C1 segment of cervical spinal cord (tissue), 14 donors: ENCODE results near the gene SH2D3C.

Experiments
- DNase-seq, 14 donors: peaks; one replicate each; lab custom pipeline; 2025; lab: John Stamatoyannopoulos, UW

The SH2D3C gene

DNA sequence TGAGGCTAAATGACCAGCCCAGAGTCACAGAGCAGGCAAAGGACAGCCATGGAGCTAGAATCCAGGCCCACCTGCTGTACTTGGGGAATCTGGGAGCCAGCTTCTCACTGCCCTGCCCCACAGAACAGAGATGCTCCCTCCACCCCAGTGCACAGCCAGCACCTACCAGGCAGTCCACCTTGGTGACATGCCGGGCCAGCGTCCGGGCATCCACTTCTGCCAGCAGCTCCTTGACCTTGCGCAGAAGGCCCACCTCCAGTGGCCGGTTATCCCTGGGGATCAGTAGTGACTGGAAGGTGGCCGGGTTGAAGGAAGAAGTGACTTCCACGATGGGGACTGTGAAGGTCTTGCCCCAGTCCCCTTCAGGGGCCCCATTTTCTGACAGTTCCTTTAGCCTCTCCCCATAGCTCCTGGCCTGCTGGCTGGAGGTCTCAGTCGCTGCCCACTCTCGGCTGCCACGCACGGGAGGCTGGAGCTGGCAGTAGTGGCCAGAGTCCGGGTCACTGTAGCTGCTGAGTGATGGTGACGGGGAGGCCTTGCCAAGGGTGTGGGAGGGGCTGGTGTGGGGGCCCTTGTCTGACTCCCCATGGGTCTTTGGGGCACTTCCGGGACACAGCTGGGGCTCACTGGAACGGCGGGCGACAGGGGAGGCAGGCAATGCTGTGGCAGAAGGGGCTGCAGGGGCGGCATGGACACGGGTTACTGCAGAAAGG lies 33.9 kb downstream of the SH2D3C start:
- DNase-seq: no peak

DNA sequence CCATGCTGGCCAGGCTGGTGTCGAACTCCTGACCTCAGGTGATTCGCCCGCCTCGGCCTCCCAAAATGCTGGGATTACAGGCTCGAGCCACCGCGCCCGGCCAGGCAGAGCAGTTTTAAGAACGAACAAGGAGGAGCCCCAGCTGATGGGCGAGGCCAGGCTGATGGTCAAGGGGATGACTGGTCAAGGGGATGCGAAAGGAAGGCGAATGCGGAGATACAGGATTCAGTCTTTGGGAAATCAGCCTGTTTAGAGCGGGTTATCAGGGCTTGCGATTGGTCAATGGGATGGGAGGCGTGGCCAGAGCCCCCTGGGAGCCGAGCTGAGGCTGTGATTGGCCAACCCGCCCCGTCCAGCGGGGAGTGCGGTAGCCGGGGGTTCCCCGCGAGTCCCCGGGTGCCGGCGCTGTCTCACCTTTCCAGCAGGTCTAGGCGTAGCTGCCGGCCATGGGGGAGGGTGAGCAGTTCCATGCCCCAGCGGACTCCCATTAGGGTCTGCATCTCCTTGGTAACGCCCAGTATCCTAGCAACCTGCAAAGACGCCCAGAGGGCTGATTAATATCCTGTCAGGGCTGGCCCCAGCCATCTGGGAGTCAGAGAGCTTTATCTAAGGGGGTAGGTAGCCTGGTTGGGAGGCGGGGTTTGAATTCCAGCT lies 35.9 kb downstream of the SH2D3C start:
- DNase-seq: peak in 3 of 14 donors; percentile 3 to 86 (median 12)

DNA sequence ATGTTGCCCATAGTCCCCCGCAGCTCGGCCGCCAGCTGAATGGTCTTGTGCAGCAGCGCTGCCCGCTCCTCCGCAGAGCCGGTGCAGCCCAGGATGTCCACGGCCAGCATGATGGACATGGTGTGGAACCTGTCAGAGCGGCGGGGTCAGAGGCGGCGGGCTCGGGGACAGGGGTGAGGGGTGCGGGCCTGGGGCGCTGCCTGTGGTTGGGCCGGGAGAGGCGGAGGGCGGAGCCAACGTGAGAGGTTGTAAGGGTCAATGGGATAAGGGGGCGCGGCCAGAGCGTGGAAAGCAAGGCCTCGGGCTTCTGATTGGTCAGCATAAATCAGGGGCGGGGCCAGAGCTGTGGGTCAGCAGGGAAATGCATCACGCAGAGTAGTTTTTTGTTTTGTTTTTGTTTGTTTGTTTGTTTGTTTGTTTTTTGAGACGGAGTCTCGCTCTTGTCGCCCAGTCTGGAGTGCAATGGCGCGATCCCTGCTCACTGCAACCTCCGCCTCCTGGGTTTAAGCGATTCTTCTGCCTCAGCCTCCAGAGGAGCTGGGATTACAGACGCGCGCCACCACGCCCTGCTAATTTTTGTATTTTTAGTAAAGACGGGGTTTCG lies 36.5 kb downstream of the SH2D3C start:
- peak in 12 of 14 donors; percentile 20 to 88 (median 57) for DNase-seq

DNA sequence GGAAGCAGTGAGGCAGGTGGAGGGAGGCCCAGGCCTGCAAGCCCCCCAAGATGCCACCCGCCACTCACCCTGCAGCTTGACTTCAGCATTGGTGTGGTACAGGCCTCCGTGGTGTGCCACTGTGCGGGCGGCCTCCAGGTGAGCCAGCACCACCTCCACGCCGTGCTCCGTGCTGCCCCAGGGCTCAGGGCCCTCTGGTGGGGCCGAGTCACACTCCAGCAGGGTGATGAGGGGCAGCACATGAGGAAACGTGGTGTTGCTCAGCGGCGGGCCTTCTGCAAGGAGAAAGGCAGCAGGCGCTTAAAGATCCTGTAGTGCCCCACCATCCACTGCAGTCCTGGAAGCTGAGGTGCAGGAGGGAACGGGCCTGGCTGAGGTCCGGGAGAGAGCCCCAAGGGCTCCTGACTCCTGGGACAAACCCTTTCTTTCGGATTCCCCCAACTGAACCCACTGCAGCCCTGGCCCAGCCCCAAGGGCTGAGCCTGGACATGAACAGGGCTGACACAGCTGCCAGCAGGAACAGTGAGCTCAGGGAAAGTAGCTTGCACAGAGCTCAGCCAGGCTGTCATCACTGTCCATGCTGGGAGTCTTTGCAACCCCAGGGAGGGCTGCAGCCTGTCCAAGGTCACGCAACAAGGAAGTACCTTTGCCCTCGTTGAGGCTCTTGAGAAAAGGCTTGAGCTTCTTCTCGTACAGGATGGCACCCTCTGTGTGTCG lies 38.7 kb downstream of the SH2D3C start:
- no peak for DNase-seq

DNA sequence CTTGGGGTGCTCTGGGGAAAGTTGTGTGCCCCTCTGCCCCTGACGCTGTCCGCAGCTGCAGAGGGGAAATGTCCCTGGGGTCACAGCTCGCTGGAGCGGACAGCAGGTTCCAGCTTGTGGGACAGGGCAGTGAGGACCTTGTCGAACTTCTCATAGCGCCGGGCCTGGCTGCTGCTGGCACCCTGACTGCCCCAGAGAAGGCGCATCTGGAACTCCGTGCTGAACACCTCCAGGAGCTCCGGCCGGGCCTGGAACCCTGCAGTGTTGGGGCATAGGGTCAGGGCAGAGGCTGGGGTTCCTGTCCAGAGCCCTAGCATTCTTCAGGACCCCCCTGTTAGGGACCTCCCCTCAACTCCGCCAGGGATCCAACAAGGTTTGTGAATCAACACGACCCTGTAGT lies 39.8 kb downstream of the SH2D3C start:
- no peak for DNase-seq

DNA sequence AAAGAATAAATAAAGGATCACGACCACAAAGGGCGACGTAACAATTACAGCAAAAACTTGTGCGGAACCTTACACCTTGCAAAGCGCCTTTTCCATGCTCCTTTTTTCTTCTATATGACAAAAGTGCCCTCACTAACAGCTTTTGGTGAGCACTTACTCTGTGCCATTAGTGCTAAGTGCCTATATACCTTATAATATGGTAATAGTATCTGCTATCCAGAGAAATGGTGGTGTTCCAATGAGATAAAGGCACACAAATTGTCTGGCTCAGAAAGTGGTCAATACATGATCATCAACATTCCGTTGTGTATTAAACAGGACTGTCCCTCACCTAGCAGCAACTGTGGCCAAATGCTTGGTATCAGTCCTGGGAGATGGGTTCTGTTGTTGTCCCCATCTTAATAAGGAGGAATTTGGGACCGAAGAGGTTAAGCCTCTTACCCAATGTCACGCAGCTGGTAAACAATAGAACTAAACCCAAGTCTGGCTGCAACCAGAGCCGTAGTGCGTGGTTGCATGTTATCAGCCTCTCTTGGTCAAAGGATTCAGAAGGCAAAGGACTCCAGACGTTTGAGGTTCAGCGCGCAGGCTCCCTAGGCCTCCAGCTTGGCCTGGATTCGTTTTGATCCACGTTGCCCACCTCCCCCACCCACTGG lies 42.8 kb downstream of the SH2D3C start:
- no peak for DNase-seq

DNA sequence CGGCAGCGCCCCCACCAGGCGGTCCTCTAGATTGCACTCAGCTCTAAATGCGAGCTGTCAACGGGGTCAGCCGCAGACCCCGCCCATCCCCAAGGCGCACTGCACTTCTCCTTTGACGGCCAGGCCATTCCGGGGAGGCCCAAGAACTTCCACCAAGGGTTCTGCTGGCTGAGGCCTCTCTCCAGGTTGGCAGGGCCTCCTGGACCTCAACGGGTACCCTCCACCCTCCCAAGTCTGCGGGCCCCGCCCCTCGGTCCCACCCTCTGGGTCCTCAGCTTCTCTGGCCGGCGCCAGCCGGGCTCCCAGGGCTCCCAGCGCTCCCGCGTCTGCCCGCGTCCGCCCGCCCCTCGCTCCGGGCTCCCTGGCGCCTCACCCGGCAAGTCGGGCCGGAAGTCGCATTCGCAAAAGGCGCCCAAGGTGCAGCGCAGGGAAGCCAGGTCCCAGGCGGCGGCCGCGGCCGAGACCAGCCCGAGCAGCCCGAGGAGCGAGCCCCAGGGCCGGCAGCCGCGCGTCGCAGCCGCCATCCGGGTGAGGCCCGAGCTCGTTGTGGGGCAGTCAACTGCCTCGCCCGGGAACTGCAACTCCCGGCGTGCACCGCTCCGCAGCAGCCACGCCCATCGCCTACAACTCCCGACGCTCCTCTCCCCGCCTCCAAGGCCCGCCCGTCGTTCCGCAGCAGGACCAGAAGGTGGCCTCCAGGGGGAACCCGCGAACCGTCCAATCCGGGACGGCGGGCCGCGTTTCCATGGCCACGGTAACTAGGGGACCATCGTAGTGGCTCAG lies 43.5 kb downstream of the SH2D3C start, which contains the start of gene TOR2A:
Gene TOR2A (minus strand): TSS at position 548 of the 783 bp plus-strand sequence. CDS start 24 bp downstream, at position 524.
- DNase-seq: peak; percentile 77 to 97 (median 93)

DNA sequence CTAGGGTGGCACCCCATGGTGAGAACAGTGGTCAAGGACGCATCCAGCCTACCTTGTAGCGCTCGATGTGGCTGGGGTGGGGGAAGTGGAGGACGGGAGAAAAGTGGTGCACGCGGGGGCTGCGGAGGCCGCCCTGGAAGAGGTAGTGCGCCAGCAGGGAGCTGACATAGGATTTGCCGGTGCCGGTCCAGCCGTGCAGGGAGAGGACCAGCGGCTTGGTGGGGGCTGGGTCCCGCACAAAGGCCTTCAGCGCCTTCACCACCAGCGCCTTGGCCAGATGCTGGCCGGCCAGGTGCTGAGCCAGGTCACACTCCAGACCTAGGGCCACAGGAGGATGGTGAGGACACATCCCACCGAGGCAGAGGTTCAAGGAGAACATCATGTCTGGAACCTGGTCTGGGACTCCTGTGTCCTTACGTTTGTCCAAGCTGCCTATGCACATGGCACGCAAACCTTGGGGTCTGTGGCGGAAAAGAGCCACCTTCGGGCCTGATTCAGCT lies 44.2 kb downstream of the SH2D3C start:
- DNase-seq: no peak

DNA sequence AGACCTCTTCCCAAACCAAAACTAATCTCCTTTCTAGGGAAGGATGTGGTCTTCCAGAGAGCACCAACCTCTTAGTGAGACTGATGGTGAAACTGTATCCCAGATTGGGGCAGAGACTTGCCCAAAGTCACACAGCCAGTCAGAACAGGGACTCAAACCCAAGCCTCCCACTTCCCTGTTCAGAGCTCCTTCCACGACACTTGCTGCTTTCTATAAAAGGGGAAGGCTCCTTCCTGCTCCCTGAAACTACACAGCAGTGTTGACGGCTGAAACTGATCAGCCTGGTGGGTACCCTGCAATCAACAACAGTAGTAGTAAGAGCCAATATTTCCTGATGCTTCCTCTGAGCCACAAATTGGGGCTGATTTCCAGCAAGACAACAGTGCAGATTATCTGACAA lies 44.9 kb downstream of the SH2D3C start:
- no peak for DNase-seq

DNA sequence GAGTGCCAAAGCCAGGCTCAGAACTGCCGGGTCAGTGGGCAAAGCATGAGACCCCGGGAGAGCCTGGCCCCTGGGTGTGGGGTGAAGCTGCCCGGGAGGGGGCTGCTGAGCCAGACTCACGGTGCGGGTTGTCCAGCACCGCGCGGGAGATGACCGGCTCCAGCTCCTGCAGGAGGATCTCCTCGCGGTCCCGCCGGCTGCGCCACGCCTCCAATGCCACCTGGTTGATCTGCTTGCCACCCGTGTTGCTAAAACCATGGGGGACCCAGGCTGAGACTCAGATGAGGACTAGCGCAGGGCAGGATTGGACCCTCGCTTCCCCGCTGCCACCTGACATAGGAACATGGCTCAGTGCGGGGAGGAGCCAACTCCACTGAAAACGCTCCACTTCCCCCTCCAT lies 46.0 kb downstream of the SH2D3C start:
- DNase-seq: no peak

DNA sequence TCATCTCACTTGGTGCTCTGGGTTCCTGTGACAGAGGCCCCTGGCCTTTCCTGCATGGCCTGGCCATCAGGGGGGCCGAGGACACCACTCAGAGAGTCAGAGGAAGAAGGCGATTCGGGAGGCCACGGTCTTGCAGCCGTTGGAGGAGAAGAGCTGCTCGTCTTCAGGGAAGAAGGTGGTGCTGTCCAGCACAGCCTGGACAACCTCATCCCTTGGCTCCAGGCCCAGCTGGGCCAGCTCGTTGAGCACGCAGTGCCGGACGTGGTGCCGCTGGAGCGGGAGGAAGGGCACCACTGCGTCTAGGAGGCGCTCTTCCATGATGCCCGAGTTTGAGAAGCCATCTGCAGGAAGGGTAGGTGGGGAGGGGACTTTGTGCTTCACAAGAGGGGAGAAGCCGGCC lies 46.5 kb downstream of the SH2D3C start:
- DNase-seq: no peak

DNA sequence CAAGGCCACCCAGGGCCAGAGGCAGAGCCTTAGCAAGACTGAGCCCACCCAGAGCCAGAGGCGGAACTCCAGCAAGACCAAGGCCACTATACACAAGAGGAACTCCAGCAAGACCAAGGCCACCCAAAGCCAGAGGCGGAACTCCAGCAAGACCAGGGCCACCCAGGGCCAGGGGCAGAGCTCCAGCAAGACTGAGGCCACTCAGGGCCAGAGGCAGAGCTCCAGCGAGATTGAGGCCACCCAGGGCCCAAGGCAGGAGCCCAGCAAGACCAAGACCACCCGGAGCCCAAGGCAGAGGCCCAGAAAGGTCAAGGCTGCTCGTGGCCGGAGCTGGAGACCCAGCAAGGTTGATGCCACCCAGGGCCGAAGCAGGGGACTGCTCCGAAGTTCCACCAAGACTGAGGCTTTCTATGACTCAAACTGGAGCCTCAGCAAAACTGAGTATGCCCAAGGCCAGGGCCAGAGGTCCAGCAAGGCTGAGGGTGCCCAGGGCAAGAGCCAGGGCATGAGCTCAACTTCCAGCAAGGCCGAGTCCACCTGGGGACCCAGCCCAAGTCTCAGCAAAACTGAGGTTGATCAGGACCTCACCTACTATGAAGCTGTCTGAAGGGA lies 47.6 kb downstream of the SH2D3C start:
- DNase-seq: no peak

DNA sequence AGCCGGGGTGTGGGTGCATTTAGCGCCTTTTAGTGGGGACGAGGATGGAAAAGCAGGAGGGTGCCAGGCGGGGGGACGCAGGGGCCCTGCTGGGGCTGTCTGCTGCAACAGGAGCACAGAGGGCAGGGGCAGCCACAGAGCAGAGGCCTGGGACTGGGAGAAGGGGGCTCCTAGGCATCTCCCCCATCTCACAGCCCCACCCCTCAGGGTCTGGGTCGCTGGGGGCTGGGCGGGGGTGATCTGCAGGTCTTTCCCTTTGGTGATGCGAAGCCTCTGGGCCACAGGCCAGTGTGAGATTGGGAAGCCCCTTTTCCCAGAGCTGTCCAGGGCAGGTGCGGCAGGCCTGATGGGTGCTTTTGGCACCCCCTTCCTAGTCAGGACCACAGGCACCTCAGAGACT lies 48.2 kb downstream of the SH2D3C start:
- DNase-seq: no peak

DNA sequence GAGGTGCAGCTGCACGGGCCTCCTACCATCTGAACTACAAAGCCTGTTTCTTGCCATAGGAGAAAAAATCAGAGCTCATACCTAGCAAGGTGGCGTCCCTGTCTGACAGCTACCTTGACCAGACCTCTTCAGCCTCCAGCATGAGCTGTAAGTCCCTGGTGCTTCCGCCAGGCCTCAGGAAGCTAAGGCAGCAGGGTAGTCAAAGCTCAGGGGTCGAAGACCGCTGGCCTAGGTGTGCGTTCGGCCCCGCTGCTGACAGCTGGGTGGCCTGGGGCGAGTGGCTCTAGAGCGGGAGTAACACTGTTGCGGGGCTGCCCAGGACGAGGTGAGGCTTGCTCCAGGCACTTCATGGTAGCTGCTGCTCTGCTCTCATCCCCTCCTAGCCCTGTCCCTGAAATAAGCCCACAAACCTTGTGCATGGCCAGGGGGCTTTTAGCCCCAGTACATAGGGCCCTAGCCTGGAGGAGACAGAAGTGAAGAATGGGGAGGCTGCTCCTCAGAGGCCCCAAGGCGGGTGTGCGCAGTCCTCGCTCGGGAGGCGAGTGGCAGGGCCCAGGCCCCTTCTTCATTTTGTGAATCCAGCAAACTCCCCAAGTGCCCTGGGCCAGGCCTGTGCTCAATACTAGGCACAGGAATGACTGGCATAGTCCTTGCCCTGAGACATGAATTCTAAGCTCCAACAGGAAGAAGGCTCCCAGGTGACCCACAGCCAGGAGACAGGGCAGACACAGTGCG lies 48.8 kb downstream of the SH2D3C start:
- DNase-seq: no peak

DNA sequence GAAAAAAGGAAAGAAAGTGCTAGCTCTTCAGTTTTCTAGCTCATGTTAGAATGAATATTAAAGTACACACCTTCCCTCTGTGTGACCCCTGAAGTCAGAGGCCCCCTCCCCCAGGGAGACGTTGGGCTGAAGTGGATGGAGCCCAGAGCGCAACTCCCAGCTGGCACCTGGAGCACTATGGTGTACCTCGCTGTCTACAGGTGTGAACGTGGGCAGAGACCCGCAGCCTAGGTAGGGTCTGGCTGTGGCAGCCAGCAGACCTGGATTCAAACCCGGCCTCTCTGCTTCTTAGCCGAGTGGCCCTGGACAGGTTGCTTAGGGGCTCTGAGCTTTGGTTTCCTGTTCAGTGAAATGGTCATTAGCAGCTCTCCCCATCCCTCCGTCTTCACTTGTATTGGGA lies 49.7 kb downstream of the SH2D3C start:
- DNase-seq: no peak

DNA sequence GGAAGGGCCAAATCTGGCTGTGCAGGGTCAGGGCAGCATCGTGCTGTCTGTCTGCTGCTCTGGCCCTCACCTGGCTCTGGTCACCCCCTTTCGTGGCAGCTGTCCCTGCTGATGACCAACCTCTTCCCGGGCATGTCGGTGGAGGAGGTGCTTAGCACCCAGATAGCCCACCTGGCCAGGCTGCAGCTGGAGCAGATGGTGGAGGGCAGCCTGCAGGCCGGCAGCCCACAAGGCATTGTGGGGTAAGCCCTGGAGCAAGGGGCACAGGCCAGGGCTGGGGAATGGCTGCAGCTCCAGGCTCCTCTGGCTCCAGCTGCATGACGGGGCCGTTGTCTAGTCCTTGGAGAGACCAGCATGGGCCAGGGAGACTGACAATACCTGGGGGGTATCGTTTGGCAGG lies 51.6 kb downstream of the SH2D3C start:
- DNase-seq: no peak

DNA sequence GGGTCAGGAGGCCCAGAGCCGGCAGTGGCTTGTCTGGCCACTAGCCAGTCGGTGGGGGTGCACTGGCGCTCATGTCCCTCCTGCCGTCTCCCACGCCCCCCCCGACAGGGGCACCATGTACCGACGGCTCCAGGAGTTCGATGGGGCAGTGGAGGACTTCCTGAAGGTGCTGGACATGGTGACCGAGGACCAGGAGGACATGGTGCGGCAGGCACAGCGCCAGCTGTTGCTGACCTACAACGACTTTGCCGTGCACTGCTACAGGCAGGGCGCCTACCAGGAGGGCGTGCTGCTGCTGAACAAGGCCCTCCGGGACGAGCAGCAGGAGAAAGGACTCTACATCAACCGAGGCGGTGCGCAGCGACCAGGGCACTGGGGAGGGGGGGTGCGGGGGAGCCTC lies 54.5 kb downstream of the SH2D3C start:
- no peak for DNase-seq

DNA sequence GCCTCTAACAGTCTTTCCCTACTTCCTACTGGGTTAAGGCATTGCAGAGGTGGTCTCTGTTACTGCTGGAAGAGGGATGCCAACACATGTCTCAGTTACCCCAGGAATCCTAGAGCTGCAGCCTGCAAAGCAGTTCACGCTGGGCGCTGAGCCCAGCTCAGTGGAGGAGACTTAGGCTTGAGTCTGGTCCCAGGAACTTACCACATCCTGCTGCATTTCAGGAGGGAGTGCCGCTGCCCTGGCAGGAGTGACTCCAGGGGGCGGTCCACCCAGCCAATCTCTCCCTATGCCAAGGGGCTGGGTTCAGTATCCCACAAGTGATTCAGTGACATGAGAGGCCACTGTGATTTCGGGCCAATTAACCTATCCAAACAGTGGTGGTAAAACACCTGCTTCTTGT lies 55.0 kb downstream of the SH2D3C start:
- peak in 3 of 14 donors; percentile 4 to 32 (median 24) for DNase-seq

DNA sequence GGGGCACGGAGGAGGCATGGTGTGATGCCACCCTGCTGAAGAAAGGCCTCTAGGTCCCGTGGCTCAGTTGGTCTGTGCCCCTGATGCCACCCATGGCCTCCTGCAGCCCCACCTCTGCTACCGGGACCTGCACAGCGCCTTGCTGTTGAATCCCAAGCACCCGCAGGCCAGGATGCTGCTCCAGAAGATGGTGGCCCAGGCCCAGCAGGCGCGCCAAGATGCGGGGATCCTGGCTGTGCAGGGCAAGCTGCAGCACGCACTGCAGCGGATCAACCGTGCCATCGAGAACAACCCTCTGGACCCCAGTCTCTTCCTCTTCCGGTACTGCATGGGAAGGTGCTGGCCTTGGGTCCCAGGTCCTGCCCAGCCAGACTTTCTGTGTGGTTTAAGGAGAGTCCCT lies 55.5 kb downstream of the SH2D3C start:
- DNase-seq: no peak
